Upper lobe of right lung (tissue), 1 donor: ENCODE data around the gene DHRSX. TPM values are rescaled to one million over a fixed set of nuclear protein-coding genes. Genes with fewer than 3 reads are reported as not detected.
A peak's percentile ranks its signal among the peaks of the same experiment; 100 is the strongest.
"Not testable (repeated sequence)": the region's sequence is repeated elsewhere in the genome, so short reads cannot be mapped to it uniquely, and the experiment has no call there.

Experiments
- ATAC-seq: fragments of 200-7000 bp; cut with Tn5 transposase; one replicate; pipeline ENCODE4 v1.9.1; 2020; ENCODE audit warnings: mild to moderate bottlenecking, moderate library complexity
- DNase-seq: peaks from one replicate; pipeline ENCODE4 v3.0.0-alpha.2; 2020
- H3K27ac ChIP-seq: fragments of 200-600 bp; one replicate; pipeline ENCODE4 v1.8.0; 2022
- H3K27me3 ChIP-seq: fragments of 200-600 bp; one replicate; pipeline ENCODE4 v1.8.0; 2022; ENCODE audit warnings: mild to moderate bottlenecking
- H3K36me3 ChIP-seq: fragments of 200-600 bp; one replicate; pipeline ENCODE4 v1.8.0; 2022
- H3K4me1 ChIP-seq: fragments of 200-600 bp; one replicate; pipeline ENCODE4 v1.8.0; 2022
- H3K4me3 ChIP-seq: fragments of 200-600 bp; one replicate; pipeline ENCODE4 v1.8.0; 2022; ENCODE audit warnings: mild to moderate bottlenecking
- H3K9me3 ChIP-seq: fragments of 200-600 bp; one replicate; pipeline ENCODE4 v1.8.0; 2022
- intact Hi-C: fragments of 100-400 bp; cut with DNase I; formaldehyde crosslinking; loops from one replicate; pipeline ENCODE4 v1.11.0; 2022
- total RNA-seq: library from RNA; stranded (reverse); fragmentation: NEBNext Ultra II Directional; extraction: Animal tissue kit (Norgen Biotek cat#: 25700); gene quantifications from one replicate; pipeline ENCODE4 v1.2.1, GENCODE V29; 2021
- TF ChIP-seq, protein P1 (sequence below): fragments of 200-600 bp; IDR thresholded peaks from one replicate; pipeline ENCODE4 v1.8.0; 2022; ENCODE audit warnings: antibody characterized with exemption
- donor health status: DM: no; HTN: yes; CAD: no; lungs with severe emphysema.

Gene DHRSX
- total RNA-seq, 1 donor from 2014 or later: 34.8 TPM

DNA sequence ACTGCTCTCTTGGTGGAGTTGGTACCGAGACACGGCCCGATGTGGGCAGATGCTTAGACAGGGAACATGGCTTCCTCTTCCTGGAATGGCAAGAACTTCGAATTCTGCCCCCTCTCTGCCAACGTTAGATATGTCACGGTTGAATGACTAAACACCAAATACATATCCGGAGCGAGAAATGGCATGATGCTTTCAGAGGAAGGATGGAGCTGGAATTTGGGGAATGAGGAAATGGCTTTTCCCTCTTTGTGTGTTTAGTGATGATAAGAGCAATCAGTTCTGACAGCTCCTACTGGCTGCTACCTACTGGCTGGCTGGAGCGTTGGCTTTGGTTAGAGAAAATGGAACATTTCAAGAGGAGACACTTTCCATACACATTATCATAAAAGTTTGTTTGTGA, 140.0 kb downstream of the DHRSX start:
- H3K27me3 ChIP-seq: no peaks in the 10 kb centered on the region
- H3K27ac ChIP-seq: no peak overlapping the region
- ATAC-seq (no peak), DNase-seq (no peak)
- no peak overlapping the region for H3K4me3 ChIP-seq
- H3K36me3 ChIP-seq: no peaks in the 10 kb centered on the region
- intact Hi-C loops: no loop called here
- TF ChIP-seq, protein P1, sequence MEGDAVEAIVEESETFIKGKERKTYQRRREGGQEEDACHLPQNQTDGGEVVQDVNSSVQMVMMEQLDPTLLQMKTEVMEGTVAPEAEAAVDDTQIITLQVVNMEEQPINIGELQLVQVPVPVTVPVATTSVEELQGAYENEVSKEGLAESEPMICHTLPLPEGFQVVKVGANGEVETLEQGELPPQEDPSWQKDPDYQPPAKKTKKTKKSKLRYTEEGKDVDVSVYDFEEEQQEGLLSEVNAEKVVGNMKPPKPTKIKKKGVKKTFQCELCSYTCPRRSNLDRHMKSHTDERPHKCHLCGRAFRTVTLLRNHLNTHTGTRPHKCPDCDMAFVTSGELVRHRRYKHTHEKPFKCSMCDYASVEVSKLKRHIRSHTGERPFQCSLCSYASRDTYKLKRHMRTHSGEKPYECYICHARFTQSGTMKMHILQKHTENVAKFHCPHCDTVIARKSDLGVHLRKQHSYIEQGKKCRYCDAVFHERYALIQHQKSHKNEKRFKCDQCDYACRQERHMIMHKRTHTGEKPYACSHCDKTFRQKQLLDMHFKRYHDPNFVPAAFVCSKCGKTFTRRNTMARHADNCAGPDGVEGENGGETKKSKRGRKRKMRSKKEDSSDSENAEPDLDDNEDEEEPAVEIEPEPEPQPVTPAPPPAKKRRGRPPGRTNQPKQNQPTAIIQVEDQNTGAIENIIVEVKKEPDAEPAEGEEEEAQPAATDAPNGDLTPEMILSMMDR: no peak
- H3K9me3 ChIP-seq: no peaks in the 10 kb centered on the region
- no peaks in the 10 kb centered on the region for H3K4me1 ChIP-seq

DNA sequence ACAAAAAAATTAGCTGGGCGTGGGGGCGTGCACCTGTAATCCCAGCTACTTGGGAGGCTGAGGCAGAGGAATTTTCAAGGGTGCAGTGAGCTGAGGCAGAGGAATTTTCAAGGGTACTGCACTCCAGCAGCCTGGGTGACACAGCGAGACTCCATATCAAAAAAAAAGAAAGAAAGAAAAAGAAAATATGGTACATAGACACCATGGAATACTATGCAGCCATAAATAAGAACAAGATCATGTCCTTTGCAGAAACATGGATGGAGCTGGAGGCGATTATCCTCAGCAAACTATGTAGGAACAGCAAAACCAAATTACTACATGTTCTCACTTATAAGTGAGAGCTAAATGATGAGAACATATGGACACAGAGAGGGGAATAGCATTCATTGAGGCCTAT, 141.3 kb downstream of the DHRSX start:
- H3K4me3 ChIP-seq, H3K27me3 ChIP-seq, H3K36me3 ChIP-seq, intact Hi-C loops, H3K4me1 ChIP-seq, ATAC-seq, DNase-seq, H3K9me3 ChIP-seq, H3K27ac ChIP-seq: not testable (repeated sequence)

DNA sequence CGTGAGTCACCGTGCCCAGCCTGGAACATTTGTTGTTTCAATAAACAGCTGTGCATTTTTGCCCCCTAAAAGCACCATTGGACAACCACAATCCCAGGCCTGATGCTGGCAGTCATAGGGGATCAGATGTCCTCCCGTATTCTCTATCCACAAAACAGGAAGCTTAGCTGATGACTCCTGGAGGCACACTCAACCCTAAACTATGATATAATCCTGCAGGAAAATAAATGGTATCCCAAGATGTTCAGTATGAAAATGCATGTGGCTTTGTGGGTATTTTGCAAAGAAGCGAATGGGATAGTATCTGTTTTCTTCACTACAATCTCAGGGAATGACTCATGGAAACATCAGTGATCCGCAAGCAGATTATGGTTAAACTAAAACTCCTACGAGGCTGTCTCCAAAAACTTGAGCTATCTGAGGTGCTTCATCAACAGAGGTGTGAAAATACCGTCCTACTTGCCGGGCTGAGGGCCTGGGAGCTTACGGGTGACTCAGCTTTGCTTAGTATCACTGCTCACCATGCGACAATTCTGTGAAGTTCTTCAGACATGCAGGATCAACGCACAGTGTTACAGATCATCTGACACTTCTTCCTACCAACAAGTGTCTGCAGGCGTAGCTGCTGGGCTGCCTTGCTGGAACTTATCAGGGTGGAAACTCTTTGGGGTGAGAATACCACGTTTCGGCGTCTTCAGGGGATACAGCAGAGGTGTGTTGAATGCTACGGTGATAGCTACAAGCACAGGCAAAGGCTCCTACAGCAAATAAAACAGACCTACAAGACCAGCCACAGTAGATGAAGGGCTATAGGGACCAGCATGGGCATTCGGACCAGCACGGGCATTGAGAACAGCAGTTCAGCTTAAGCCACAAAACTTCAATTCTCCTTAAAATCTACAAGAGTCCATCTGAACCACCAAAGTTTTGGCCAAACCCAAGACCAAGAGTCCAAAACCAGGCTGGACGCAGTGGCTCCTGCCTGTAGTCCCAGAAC, 148.5 kb downstream of the DHRSX start:
- ATAC-seq: no peak
- intact Hi-C loops: no loop called here
- H3K9me3 ChIP-seq: no peaks in the 10 kb centered on the region
- TF ChIP-seq, protein P1: no peak
- DNase-seq: no peak
- no peaks in the 10 kb centered on the region for H3K36me3 ChIP-seq
- H3K4me1 ChIP-seq: no peaks in the 10 kb centered on the region
- no peak overlapping the region for H3K27ac ChIP-seq
- no peaks in the 10 kb centered on the region for H3K27me3 ChIP-seq
- no peak overlapping the region for H3K4me3 ChIP-seq

DNA sequence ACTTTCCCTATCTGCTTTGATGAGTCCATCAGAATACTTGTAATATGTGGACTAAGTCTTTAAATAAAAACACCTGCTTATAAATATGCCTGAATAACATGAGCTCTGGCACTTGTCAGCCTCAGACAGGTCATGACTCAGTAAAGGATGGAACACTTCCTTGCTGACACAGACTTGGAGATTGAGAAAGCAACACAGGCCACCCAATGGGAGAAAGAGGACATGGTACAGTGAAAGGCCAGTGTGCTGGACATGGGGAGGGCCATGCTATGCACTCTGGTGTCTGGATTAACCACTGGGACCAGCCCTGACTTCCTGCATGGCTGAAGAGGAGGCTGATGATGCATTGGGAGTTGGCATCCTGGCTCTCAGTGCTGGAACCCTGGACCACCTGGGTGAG, 149.5 kb downstream of the DHRSX start:
- intact Hi-C loops: no loop called here
- Histone ChIP-seq H3K4me3 (no peak overlapping the region), H3K4me1 (no peaks in the 10 kb centered on the region), H3K9me3 (no peaks in the 10 kb centered on the region), H3K27me3 (no peaks in the 10 kb centered on the region), H3K36me3 (no peaks in the 10 kb centered on the region), H3K27ac (no peak overlapping the region)
- ATAC-seq: peak; percentile 33
- DNase-seq: no peak
- TF ChIP-seq, protein P1: no peak

DNA sequence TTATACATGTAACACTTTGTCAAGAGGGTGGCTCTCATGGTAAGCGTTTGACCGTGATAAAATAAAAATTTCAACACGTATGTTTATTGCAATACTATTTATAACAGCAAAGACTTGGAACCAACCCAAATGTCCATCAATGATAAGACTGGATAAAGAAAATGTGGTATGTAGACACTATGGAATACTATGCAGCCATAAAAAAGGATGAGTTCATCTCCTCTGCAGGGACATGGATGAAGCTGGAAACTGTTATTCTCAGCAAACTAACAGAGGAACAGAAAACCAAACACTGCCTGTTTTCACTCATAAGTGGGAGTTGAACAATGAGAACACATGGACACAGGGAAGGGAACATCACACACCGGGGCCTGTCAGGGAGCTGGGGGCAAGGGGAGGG, 150.1 kb downstream of the DHRSX start:
- H3K36me3 ChIP-seq, H3K9me3 ChIP-seq, DNase-seq, H3K4me3 ChIP-seq, ATAC-seq, H3K4me1 ChIP-seq, H3K27ac ChIP-seq, H3K27me3 ChIP-seq, intact Hi-C loops: not testable (repeated sequence)

DNA sequence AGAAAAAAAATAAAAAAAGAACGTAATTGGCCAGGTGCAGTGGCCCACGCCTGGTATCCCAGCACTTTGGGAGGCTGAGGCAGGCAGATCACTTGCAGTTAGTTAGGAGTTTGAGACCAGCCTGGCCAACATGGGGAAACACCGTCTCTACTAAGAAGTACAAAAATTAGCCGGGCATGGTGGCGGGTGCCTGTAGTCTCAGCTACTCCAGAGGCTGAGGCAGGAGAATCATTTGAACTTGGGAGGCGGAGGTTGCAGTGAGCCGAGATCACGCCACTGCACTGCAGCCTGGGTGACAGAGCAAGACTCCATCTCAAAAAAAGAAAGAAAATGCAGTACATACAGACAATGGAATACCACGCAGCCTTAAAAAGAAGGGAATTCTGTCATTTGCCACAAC, 150.7 kb downstream of the DHRSX start:
- ATAC-seq, H3K27me3 ChIP-seq, DNase-seq, intact Hi-C loops, H3K9me3 ChIP-seq, H3K36me3 ChIP-seq, H3K4me1 ChIP-seq, H3K27ac ChIP-seq, H3K4me3 ChIP-seq: not testable (repeated sequence)

DNA sequence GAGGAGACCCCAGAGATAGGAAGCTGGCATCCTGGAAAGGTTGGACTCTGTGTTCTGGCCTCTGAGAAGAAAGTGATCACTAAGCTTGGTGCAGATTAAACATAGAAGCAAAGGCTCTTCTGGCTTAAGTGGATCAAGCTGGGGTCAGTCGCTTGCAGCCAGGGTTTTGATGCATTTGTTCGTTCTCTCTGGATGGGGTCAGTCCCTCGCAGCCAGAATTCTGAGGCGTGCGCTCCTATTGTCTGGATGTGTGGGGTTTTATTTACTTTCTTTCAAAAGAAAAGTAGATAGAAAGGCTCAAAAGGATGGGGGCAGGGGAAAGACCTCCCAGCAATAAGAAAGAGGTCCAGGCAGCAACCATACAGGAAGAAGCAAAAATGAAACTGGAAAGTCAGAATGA, 152.6 kb downstream of the DHRSX start:
- H3K36me3 ChIP-seq: no peaks in the 10 kb centered on the region
- no peaks in the 10 kb centered on the region for H3K9me3 ChIP-seq
- ATAC-seq: no peak
- H3K27ac ChIP-seq: no peak overlapping the region
- intact Hi-C loops: no loop called here
- TF ChIP-seq, protein P1: no peak
- no peaks in the 10 kb centered on the region for H3K4me1 ChIP-seq
- DNase-seq: no peak
- no peak overlapping the region for H3K4me3 ChIP-seq
- H3K27me3 ChIP-seq: no peaks in the 10 kb centered on the region
